Activated naive CD8-positive, alpha-beta T cell (primary cell): Measurements from ENCODE around the gene GALNT2.

Experiments used
- H3K27ac Mint-ChIP-seq: one replicate; pipeline ENCODE4 v1.8.0; 2021; ENCODE audit warnings: mixed read lengths
- H3K27me3 Mint-ChIP-seq: one replicate; pipeline ENCODE4 v1.8.0; 2021; ENCODE audit warnings: mixed read lengths
- H3K36me3 Mint-ChIP-seq: one replicate; pipeline ENCODE4 v1.8.0; 2021; ENCODE audit warnings: mixed read lengths
- H3K4me1 Mint-ChIP-seq: one replicate; pipeline ENCODE4 v1.8.0; 2021; ENCODE audit warnings: low read depth, mixed read lengths
- H3K4me3 Mint-ChIP-seq: one replicate; pipeline ENCODE4 v1.8.0; 2021; ENCODE audit warnings: mild to moderate bottlenecking, mixed read lengths
- H3K9me3 Mint-ChIP-seq: one replicate; pipeline ENCODE4 v1.8.0; 2021; ENCODE audit warnings: low read depth, mixed read lengths

GALNT2 gene

DNA sequence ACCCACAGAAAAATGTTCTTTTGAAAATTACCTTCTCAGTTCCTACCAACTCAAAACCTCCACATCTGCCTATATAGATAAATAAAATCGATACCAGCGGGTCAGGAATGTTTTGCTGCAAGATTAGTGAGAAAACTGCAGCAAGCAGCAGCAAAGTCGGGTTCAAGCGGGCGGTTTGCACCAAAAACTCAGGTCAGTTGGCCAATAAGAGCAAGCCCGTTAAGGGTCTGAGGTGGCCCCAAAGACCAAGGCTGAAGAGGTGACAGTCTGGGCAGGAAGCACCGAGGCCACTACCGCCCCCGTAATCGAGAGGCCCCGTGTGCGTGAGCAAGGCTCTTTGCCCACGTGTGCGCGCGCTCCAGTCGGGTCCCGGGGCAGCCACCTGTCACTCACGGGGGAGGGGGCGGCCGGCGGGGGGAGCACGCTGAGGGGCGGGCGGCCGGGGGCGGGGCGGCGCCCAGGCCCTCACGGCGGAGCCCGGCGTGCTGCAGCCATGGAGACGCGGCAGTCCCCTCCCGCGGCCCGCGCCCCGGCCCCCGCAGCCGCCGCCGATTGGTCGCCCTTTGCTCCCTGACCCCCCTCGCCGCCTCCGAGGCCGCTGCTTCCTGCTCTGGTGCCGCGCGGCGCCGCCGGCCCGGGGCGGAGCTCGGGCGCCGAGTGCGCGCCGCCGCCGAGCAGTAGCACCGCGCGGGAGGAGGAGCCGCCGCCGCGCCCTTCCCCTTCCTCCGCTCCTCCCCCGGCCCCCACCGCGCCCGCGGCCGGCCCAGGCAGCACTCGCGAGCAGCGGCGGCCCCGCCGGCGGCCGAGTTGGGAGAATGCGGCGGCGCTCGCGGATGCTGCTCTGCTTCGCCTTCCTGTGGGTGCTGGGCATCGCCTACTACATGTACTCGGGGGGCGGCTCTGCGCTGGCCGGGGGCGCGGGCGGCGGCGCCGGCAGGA, at the start of gene GALNT2:
Gene GALNT2 (plus strand): TSS at position 773 of the 939 bp plus-strand sequence. CDS start 43 bp downstream, at position 816.
- Mint-ChIP-seq H3K4me1 (peaks cover 43% of the 10 kb centered on the region), H3K4me3 (peak within 1 kb of the TSS; percentile 94), H3K36me3 (no peaks in the 10 kb centered on the region), H3K9me3 (peaks cover 5% of the 10 kb centered on the region), H3K27ac (peak within 1 kb of the TSS; percentile 95), H3K27me3 (no peaks in the 10 kb centered on the region)

DNA sequence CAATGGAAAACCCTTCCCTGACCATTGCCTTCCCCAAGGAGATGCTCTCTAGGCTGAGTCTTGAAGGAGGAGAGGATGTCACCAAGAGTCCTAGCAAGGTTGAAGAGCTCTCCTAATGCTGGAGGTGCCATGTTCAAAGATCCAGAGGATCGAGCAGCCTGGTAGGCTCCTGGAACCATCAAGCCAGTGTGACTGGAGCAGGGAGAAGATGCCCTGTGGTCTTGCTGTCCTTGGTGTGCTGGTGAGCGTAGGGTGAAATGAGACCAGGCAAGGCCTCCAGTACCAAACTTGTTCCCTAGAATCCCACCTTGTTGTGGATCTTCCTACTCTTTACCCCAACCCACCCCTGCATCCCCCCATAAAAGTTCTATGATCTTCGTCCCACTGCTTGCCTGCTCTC, 46.6 kb upstream of the GALNT2 start:
- Mint-ChIP-seq H3K27me3 (peaks cover 4% of the 10 kb centered on the region), H3K4me1 (no peaks in the 10 kb centered on the region), H3K4me3 (no peak overlapping the region), H3K9me3 (peaks cover 4% of the 10 kb centered on the region), H3K36me3 (no peaks in the 10 kb centered on the region), H3K27ac (no peak overlapping the region)

DNA sequence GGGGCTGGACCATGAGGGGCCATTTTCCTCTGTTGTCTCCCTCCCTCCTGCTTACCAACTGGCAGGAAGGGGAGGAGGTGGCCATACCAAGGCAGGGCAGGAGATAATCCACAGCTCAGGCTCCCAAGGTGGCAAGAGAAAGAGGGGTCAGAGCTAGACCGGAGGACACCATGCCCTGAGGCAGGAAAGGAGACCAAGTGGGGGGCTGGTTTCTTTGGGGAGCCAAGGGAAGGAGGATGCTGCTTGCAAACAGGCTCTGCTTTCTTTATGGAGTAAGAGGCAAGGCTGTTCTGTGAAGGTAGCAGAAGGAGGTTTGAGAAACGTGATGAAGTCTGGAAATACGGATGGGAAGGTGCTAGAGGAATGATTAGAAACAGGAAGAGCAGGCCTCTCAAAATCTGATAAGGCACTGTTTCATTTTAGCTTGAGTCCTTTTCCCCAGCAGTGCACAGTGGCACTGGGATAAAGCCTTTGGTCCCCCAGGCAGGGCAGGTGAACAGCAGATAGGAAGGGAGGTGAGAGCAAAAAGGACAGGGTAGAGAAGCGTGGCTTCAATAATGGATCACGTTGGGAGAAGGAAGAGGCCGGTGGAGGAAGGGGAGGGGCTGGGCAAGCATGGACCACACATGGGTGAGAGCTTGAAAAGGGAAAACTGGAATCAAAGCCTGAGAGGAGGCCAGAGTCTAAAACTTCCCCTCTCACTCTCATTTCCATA, 44.2 kb upstream of the GALNT2 start:
- Mint-ChIP-seq H3K27me3 (peaks cover 4% of the 10 kb centered on the region), H3K27ac (no peak overlapping the region), H3K36me3 (peaks cover 6% of the 10 kb centered on the region), H3K4me1 (no peaks in the 10 kb centered on the region), H3K9me3 (peaks cover 10% of the 10 kb centered on the region), H3K4me3 (no peak overlapping the region)

DNA sequence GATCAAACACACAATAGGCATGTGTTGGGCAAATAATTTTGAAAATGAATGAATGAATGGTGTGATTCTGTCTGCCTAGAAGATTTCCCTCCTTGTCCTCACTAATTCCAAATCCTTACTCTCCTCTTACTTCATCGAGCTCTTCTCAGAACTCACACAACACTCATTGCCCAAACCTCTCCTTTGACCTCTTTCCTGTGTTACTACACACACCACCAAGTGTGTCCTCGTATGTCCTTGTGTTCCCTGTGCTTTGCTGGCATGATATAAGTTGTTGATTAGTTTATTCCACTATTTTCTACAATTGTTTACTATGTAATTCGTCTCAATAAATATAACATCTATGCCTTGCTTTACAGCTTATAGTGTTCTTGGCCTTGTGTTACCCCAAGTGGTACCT, 41.4 kb upstream of the GALNT2 start:
- peaks cover 8% of the 10 kb centered on the region for H3K4me1 Mint-ChIP-seq
- peaks cover 10% of the 10 kb centered on the region for H3K9me3 Mint-ChIP-seq
- H3K27ac Mint-ChIP-seq = no peak overlapping the region
- peaks cover 4% of the 10 kb centered on the region for H3K27me3 Mint-ChIP-seq
- H3K36me3 Mint-ChIP-seq = peaks cover 6% of the 10 kb centered on the region
- no peak overlapping the region for H3K4me3 Mint-ChIP-seq

DNA sequence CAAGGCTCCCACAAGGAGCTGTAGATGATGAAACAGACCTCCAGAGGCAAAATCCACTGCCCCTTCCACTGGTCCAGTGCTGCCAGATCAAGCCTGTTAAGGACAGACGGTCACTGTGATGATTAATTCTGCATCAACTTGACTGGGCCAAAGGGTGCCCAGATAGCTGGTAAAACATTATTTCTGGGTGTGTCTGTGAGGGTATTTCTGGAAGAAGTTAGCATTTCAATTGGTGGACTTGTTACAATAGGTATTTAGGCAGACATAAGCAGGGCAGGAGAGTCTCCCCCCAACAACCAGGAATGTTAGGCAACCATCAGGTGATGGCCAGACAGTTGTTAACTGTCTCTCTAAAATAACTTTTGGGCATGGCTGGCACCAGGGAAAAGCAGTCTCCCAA, 40.9 kb upstream of the GALNT2 start:
- H3K4me1 Mint-ChIP-seq = peaks cover 10% of the 10 kb centered on the region
- peaks cover 10% of the 10 kb centered on the region for H3K9me3 Mint-ChIP-seq
- peaks cover 6% of the 10 kb centered on the region for H3K36me3 Mint-ChIP-seq
- H3K27ac Mint-ChIP-seq = no peak overlapping the region
- H3K27me3 Mint-ChIP-seq = peaks cover 4% of the 10 kb centered on the region
- H3K4me3 Mint-ChIP-seq = no peak overlapping the region

DNA sequence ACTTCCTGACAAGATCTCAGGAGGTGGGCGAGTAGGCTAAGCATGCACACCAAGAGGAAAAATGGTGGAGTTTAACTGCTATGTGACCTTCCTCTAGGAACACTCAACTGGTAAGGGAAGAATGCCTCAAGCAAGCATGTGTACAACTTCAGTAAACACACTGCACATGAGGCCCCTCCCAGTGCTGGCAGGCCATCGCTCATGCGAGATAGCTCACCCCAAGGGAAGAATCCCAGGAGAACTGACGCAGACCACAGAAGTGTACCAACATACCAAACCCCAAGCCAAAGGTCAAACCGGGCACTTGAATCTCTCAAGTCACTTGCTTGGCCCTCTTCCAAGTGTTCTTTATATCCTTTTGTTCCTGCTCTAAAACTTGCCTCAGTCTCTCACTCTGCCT, 40.5 kb upstream of the GALNT2 start:
- Mint-ChIP-seq H3K27me3 (peaks cover 4% of the 10 kb centered on the region), H3K9me3 (peaks cover 10% of the 10 kb centered on the region), H3K27ac (no peak overlapping the region), H3K4me1 (peaks cover 10% of the 10 kb centered on the region), H3K4me3 (no peak overlapping the region), H3K36me3 (peaks cover 6% of the 10 kb centered on the region)

DNA sequence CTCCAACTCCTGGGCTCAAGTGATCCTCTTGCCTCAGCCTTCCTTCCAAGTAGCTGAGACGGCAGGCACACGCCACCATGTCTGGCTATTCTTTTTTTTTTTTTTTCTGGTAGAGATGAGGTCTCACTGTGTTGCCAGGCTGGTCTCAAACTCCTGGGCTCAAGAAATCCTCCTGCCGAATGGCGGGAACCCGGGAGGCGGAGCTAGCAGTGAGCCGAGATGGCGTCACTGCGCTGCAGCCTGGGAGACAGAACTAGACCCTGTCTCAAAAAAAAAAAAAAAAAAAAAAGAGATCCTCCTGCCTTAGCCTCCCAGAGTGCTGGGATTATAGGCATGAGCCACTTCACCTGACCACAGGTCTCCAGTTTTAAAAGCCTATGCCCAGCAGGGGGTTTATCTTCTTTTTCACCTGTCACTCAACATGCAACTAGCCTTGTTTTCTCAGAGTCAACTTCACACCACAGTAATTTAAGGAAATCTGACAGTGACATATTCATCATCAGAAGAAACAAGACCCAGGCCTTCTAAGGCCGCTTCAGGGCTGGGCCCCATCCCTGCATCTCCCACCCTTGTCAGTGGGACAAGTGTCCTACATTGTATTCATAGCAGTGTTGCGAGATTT, 38.3 kb upstream of the GALNT2 start:
- Mint-ChIP-seq H3K9me3 (peaks cover 10% of the 10 kb centered on the region), H3K27ac (no peak overlapping the region), H3K36me3 (peaks cover 6% of the 10 kb centered on the region), H3K4me3 (no peak overlapping the region), H3K27me3 (no peaks in the 10 kb centered on the region), H3K4me1 (peaks cover 10% of the 10 kb centered on the region)

DNA sequence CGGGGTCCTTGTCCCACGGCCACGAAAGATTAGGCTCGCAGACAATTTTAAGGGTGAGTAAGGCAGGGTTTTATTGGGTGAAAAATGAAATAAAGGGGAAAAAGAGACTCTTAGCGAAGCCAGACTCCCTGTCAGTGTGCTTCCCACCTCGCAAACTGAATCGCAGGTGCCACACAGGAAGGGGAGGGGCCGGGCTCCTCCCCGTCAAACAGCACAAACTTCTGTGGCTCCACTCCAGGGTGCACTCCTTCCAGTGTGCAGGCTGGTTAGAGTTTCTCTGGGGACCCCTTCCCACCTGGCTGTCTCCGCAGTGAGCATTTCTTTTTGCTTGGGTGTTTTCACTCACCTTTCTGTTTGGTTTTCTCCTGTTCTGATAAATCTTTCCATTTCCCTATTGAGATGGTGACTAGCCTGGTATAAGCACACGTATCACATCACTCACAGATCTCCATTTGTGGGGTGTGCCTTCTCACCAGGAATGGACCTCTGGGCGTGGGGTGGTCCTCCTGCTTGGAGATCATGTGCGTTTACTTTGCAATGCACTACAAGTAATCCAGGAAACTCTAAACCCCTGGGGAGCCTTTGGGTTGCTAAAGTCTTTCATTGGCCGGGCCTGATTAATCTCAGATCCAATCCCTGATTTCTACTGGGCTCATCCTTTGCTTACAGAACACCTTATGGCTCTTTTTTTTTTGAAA, 37.6 kb upstream of the GALNT2 start:
- peaks cover 10% of the 10 kb centered on the region for H3K4me1 Mint-ChIP-seq
- H3K9me3 Mint-ChIP-seq = peaks cover 7% of the 10 kb centered on the region
- H3K4me3 Mint-ChIP-seq = no peak overlapping the region
- peaks cover 6% of the 10 kb centered on the region for H3K36me3 Mint-ChIP-seq
- no peaks in the 10 kb centered on the region for H3K27me3 Mint-ChIP-seq
- H3K27ac Mint-ChIP-seq = no peak overlapping the region

DNA sequence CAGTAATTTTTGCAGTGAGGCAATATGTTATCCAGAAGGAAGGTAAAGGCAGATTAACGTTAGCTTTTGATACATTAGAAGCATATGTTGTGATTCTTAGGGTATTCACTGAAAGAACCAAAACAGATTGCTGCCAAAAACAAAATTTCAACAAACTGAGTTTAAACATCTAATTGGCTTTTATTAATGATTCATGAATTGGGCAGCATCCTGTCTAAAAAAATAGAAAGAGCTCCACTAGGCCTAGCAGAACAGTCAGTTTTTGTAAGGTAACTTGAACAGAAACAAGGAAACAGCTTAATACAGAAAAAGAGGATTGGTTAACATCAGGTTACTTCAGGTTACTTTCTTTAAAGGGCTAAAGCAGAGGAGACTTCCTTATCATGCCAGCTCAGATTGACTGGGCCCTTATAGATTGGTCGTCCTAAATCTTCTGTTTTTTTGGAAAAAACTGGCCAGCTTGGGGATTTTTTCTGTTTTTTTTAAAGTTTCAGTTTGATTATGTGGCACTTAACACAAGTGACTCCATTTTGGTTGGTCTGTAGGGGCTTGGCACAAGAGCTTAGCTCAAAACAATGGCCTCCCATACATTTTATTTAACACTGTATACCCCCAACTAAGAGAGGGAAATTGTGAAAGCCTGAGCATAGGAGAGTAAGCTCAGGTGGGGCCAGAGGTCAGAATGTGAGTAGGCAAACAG, 36.8 kb upstream of the GALNT2 start:
- Mint-ChIP-seq H3K9me3 (peaks cover 5% of the 10 kb centered on the region), H3K4me1 (peaks cover 10% of the 10 kb centered on the region), H3K4me3 (no peak overlapping the region), H3K27me3 (no peaks in the 10 kb centered on the region), H3K27ac (no peak overlapping the region), H3K36me3 (peaks cover 6% of the 10 kb centered on the region)

DNA sequence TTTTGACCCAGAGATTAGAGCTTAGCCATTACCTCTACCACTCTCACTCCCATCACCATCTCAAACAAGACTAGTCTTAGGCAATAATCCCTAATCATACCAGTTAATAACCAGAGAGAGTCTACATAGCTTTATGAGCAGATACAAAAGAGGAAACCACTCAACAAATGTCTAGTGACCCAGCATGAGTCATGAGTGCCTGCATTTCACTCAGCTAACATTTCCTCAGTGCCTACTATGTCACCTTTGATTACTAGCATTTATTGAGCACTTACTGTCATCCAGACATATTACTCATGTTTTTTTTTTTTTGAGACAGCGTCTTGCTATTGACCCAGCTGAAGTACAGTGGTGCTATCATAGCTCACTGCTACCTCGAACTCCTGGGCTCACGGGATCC, 35.9 kb upstream of the GALNT2 start:
- Mint-ChIP-seq H3K4me1 (peaks cover 10% of the 10 kb centered on the region), H3K4me3 (no peak overlapping the region), H3K36me3 (peaks cover 5% of the 10 kb centered on the region), H3K9me3 (peaks cover under 1% of the 10 kb centered on the region), H3K27me3 (no peaks in the 10 kb centered on the region), H3K27ac (no peak overlapping the region)

DNA sequence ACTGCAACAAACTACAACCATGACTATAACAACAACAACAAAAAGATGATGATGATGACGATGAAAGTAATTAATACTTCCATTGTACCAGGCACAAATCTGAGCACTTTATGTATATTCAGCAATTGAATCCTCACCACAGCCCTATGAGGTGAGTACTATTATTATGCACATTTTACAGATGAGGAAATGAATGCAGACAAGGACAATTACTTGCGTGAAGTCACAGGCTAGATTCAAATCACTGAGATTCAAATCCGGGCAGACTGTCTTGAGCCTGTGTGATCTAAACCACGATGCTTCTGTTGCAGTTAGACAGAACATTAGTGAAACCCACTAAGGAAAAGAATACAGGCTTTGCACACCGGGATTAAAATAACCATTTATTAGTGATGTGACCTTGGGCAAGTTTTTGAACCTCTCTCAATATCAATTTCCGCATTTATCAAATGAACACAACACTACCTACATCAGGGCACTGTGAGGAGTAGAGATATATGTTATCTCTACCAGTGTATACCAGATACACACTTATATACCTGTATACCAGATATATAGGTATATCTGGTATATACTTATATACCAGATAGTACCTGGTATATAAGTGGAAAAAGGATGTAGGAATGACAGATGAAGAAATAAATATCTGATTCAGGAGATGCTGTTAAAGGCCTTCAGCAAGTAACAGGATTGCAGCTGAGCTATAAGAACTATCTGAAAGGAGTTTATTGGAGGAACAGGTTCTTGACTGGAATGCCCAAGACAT, 34.3 kb upstream of the GALNT2 start:
- H3K27me3 Mint-ChIP-seq = no peaks in the 10 kb centered on the region
- no peak overlapping the region for H3K27ac Mint-ChIP-seq
- peaks cover 3% of the 10 kb centered on the region for H3K9me3 Mint-ChIP-seq
- peaks cover 10% of the 10 kb centered on the region for H3K4me1 Mint-ChIP-seq
- H3K36me3 Mint-ChIP-seq = peaks cover 4% of the 10 kb centered on the region
- H3K4me3 Mint-ChIP-seq = no peak overlapping the region

DNA sequence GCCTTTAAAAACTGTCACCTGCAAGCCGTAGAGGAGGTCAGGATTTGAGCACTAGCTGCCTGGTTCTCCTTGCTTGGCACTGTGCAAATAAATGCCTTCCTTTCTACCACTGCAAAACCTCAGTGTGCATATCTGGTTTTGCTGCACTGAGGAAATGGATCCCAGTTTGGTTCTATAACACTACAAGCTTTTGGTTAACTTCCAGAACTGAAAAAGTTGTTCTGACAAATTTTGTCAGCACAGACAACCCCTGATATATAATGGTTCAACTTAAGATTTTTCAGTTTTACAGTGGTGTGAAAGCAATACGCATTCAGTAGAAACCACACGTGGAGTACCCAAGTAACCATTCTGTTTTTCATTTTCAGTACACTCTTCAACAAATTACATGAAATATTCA, 29.8 kb upstream of the GALNT2 start:
- Mint-ChIP-seq H3K27ac (no peak overlapping the region), H3K4me3 (no peak overlapping the region), H3K9me3 (peaks cover 3% of the 10 kb centered on the region), H3K27me3 (no peaks in the 10 kb centered on the region), H3K36me3 (peaks cover 4% of the 10 kb centered on the region), H3K4me1 (no peaks in the 10 kb centered on the region)

DNA sequence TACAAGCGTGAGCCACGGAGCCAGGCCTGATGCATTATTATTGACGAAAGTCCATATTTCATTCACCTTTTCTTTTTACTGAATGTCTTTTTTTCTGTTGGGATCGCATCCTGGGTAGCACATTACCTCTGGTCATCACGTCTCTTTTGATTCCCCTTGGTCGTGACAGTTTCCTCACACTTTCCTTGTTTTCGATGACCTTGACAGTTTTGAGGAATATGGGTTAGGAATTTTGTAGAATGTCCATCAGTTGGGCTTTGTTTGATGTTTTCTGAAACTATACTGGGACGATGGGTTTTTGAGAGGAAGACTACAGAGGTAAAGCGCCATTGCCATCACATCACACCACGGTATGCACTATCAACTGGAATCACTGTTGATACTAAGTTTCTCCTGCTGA, 26.6 kb upstream of the GALNT2 start:
- H3K4me3 Mint-ChIP-seq = no peak overlapping the region
- no peak overlapping the region for H3K27ac Mint-ChIP-seq
- H3K9me3 Mint-ChIP-seq = peaks cover 3% of the 10 kb centered on the region
- H3K27me3 Mint-ChIP-seq = peaks cover 6% of the 10 kb centered on the region
- no peaks in the 10 kb centered on the region for H3K4me1 Mint-ChIP-seq
- peaks cover 4% of the 10 kb centered on the region for H3K36me3 Mint-ChIP-seq
